HG03439 (cell line): ENCODE results near the gene DGUOK.
"Not testable (repeated sequence)": the region's sequence is repeated elsewhere in the genome, so short reads cannot be mapped to it uniquely, and the experiment has no call there.

Experiments used
- ATAC-seq: cut with Tn5 transposase; IDR thresholded peaks from one replicate; pipeline ENCODE4 v1.9.1; 2021; ENCODE audit warnings: mild to moderate bottlenecking, moderate library complexity; ENCODE audit not compliant: unreplicated experiment

DGUOK gene

GRCh38 chr2:73926493-73927327, at the start of gene DGUOK:
DGUOK (plus strand) TSS chr2:73926880; CDS start chr2:73926911, 31 bp downstream.
- peak; percentile 100 for ATAC-seq

DNA sequence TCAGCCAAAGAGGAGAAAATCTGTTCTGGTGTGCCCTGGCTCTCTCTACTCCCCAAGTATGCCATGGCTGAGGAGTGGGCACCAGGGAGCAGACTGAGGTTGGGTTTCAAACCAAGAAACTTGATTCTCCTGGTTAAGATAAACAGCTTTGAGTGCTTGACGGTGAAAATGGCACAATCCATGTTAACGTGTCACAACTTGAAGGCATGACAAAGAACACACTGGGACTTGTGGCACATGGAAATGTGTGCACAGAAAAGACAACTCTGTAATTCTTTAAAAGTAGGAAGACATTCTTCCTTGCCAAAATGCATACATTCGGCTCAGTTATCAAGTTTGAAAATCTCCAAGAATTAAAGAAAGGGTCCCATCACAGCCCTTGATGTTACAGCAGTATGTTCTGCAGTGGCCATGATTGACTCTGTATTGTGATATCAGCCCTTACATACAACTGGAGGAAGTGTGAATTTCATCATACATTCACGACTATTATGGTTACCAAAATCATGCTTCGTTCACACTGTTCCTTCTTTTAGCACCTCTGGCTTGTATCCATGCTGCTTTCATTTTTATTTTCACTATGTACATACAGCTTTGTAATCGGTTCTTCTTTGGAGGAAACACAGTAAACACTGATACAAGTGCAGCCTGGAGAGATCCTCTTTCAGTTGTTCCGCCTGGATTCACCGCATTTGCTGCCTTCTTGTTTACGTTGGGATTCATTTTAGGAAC, 49.4 kb upstream of the DGUOK start:
- ATAC-seq: no peak

- not testable (repeated sequence) for ATAC-seq
These were observed 48.7 kb upstream of the DGUOK start for GRCh38 chr2:73877984-73878383.

DNA sequence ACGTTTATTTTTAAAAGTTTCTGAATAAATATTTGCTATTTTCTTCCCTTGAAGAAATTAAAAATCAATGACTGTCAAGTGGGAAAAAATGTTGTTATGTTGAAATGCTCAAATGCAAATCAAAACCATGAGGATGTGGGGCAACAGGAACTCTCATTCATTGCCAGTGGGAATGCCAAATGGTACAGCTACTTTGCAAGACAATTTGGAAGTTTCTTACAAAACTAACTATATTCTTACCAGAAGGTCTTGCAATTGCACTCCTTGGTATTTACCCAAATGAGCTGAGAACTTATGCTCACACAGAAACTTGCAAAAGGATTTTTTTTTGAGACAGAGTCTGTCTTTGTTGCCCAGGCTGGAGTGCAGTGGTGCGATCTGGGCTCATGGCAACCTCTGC, 41.3 kb upstream of the DGUOK start:
- no peak for ATAC-seq

- no peak for ATAC-seq
These were observed 40.3 kb upstream of the DGUOK start for GRCh38 chr2:73886357-73886756.

DNA sequence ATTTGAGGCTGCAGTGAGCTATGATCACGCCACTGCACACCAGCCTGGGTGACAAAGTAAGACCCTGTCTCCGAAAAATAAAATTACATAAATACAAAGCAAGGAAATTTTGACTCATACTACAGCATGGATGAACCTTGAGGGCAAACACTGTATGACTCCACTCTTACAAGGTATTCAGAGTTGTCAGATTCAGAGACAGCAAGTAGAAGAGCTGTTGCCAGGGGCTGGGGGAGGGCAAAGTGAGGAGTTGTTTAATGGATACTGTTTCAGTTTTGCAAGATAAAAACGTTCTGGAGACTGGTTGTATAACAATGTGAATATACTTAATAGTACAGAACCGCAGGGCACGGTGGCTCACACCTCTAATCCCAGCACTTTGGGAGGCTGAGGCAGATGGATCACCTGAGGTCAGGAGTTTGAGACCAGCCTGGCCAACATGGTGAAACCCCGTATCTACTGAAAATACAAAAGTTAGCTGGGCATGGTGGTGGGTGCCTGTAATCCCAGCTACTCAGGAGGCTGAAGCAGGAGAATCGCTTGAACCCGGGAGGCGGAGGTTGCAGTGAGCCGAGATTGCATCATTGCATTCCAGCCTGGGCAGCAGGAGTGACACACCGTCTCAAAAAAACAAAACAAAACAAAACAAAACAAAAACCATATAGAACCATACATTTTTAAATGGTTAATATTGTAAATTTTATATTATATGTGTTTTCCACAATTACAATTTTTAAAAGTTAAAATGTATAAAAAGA, 38.9 kb upstream of the DGUOK start:
- not testable (repeated sequence) for ATAC-seq

DNA sequence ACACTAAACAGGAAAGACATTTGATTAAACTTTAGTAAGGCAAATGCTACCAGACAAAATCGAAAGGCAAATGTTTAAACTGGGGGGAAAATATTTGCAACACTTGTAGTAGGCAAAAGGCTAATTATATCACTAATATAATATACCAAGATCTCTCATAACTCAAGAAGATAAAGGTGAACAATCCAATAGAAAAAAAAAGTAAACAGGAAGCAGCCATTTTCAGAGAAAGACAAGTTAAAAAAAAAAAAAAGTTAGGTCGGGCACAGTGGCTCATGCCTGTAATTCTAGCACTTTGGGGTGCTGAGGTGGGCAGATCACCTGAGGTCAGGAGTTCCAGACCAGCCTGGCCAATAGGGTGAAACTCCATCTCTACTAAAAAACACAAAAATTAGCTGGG, 38.3 kb upstream of the DGUOK start:
- ATAC-seq: no peak

GRCh38 chr2:73889206-73889605, 37.5 kb upstream of the DGUOK start:
- no peak for ATAC-seq

GRCh38 chr2:73890301-73891092, 36.2 kb upstream of the DGUOK start:
- no peak for ATAC-seq

DNA sequence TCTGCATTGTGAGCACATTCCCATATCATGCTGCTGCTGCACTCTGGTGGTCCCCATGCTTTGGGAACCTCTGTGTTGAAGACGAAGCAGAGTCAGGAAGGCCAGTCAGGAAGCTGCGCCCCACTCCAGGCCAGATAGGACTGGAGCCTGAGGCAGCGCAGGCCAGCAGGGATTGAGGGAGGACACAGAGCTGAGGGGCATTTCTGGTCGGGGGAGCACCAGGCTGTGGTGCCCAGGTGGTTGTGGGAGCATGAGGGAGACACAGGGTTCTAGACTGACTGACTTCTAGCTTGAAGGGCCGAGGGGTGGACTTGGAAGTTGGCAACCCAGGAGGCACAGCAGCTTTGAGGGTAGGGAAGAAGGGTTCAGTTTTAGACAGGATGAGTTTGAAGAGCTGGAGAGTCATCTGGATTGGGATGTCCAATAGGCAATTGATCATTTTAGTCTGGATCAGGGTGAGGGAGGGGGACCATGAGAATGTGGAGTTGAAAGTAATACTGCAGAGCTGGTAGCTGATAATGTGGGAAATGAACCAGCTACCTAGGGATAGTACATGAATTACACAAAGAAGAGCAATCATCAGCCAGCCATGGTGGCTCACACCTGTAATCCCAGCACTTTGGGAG, 35.3 kb upstream of the DGUOK start:
- ATAC-seq: no peak

DNA sequence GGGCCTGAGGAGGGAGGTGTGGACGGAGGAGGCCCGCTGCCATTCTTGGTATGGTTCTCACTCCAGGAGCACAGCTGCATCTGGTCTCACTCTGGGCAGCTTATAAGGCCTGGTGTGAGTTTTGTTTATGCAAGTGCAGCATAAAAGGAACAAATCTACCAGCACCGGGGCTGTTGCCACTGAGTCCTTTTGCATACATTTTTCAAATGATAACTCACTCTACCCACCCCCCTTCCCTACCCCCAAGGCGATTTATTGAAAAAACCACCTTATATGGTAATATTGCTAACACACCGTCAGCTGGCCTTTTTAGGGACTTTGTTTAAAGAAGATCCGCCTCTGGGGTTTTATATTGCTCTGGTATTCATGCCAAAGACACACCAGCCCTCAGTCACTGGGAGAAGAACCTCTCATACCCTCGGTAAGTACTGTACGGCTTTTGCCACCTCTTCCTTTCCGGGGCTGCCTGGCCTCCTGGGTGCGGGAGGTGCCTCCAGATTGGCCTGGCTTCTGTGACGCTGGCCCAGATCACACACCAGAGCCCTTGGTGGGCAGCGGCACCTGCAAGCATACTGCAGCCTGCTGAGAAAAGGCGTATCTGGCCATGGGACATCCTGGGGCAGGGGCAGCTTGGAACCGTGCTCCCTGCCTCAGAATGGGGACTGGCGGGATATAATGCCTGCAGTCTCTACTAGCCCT, 33.9 kb upstream of the DGUOK start, which contains the start of gene ACTG2:
TSS of gene ACTG2 (plus strand) at position 378 of the 699 bp plus-strand sequence. CDS start 8,304 bp downstream, outside the sequence.
- no peak for ATAC-seq

DNA sequence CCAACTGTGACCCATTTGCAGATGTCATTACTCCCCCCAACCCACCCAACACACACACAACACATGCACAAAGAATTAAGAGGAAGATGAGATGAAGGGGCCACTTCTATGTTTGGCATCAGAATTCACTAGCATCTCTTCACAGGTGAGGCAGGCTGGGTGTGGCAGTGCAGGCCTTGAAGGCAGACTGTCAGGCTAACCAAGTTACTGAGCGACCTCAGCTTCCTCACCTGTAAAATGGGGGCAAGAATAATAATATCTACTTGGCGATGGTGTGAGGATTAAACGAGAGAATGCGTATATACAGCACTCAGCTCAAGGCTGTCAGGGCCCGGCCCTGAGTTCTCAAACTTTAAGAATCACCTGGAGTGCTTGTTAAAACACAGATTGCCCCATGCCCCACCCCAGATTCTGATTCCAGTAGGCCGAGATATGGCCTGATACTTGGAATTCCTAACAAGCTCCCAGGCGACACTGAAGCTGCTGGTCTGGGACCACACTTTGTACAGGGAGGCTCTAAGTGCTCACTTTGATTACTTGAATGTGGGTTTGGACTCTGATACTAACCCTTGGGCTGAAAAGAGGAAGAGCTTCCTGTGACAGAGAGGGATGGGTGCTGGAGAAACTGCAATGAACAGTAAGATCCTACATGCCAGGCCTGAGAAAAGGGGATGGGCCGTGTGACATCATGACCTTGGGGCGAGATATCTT, 32.8 kb upstream of the DGUOK start:
- no peak for ATAC-seq

- no peak for ATAC-seq
These were observed 32.2 kb upstream of the DGUOK start for GRCh38 chr2:73894475-73894850.

DNA sequence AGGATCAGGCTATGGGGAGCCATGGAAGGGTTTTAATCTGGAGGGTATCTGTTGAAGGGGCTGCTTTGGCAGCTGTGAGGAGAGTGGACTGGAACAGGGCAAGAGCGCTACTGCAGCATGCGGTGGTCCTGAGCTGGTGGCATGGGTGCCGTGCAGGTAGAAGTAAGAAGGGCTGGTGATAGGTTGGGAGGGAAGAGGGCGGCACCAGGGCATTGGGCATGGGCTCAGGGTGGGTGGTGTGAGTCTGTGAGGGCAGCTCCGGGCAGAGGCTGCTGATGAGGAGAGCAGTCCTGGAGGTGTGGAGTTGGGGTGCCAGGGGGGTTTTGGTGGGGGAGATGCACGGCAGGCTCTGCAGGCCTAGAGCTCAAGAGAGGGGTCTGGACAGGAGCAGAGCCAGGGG, 31.8 kb upstream of the DGUOK start:
- no peak for ATAC-seq

DNA sequence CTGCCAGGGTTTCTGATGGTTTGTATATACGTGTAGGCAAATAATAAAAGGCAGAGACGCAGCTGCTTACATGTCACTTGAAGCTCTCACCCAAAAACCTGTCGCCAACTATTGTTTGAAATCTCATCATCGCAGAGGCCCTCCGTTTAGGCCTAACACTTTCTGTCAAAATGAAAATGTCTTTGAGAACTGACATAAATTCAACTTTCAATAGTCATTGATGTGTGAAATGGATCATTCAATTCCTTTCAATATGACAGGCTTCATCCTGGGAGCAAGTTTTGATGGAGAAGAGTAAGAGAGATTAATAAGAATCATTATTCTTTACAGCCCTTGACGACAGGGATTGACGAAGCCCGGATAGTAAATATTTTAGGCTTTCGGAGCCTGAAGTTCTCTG, 31.2 kb upstream of the DGUOK start:
- ATAC-seq: no peak

DNA sequence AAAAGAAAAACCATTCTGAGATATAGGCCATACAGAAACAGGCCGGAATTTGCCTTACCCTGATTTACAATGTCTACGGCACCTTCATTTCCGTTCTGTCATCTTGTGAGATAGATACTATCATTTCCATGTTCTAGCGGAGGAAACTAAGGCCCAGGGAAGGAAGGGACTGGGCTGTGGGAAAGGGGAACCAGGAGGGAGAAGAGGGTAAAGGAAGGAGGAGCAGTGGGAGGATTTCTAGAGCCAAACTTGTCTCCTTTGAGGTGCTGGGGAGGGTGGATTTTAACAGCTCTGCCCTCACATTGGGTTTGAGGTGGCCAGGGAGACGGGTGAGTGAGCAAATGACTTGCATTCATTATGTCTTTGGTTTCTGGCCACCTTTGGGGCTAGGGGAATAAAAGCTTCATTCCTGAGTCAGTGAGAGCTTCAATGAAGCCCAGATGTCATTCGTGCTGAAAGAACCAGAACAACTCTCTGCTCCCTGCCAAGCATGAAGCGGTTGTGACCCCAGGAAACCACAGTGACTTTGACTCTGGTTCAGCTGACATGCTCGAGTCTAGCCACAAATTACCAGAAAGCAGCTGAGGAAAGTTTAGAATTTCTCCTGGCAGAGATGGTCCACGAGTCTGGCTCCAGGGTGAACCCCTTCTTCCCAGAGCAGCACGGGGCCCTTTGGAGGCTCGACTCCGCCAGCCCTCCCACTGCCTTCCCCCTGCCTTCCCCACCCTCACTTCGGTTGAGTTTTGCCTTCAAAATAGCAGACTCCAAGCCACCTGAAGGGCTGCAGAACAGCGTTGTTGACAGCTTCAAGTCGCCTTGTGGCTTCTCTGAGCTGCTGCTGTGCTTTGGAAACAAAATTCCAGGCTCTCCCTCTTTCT, 30.1 kb upstream of the DGUOK start:
- ATAC-seq: no peak

DNA sequence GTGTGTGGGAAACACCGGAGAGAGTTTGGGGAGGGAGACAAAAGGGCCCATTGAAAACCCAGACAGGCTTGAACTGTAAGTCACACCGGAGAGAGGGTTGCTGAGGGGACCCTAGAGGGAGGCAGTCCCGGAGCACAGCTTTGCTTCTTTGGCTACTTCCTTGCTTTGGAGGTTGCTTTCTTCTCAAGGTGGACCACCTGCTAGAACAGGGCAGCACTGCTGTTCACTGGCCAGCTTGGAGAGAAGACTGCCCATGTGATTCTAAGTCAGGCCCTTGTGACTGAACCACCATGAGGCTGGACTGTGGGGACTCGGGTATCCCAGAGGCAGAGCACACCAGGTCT, 29.5 kb upstream of the DGUOK start:
- no peak for ATAC-seq

- ATAC-seq: no peak
These were observed 28.7 kb upstream of the DGUOK start for GRCh38 chr2:73897934-73898333.
